Stimulated activated CD8-positive, alpha-beta memory T cell treated with anti-CD3 and anti-CD28 coated beads, Interleukin-12 subunit alpha, Interleukin-12 subunit beta, amount 100 ng/mL, for 1 hour (primary cell): ENCODE data around the gene MCIDAS.

Source experiments
- DNase-seq: peaks from one replicate; pipeline ENCODE4 v3.0.0-alpha.2; 2020; ENCODE audit warnings: low read depth

MCIDAS gene

DNA sequence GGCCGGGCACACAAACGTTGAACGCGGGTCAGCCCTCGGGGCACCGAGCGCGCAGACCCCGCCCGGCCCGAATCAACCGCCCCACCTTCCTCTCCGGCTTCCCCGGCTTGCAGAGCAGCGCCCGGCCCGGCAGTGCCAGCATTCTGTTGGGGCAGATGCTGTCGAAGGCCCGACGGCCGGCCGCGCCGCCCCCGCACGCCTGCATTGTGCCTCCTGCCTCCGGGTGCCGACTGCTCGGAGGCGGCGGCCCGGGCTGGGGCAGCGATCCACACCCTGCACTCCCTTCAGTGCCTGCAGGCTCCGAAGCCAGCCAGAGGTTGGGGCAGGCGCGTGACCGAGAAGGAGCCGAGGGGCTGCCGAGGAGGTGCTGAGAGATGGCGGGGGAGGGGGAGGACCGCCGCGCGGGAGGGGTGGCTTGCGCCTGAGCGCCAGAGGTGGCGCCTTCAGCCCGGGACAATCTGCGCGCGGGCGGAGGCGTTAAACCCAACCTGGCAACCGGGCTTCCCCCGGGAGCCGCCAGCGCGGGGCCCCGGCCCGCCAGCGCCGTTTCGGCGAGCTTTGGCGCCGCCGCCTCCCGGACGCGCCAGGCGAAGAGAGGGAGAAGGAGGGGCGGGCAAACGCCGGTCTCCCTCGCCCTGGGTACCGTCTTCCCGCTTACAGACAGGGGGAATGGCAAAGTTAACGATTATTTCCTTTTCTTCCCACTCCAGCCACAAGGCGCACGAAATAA is at the start of gene MCIDAS:
Gene MCIDAS, minus strand, starts transcription at position 382 of the 730 bp plus-strand sequence. Its CDS starts 177 bp downstream, at position 205.
- no peak for DNase-seq

DNA sequence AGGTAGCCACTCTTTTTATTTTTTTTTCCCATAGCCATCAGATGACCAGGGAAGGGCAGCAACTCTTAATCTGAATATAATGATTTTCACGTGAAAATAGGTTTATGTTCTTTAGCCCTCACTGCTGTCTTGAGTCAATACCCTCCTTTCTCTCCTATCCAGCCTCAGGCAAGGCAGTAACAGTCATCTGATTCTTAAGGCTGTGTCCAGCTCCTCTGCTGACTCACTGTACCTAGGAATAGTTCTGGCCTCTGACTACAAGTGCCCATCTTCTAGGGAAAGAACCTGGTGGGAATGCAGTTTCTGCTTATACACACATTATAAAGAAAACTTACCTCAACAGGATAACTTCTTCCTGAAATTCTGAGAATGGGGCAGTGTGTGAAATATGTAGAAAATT is 49.7 kb upstream of the MCIDAS start:
- no peak for DNase-seq

DNA sequence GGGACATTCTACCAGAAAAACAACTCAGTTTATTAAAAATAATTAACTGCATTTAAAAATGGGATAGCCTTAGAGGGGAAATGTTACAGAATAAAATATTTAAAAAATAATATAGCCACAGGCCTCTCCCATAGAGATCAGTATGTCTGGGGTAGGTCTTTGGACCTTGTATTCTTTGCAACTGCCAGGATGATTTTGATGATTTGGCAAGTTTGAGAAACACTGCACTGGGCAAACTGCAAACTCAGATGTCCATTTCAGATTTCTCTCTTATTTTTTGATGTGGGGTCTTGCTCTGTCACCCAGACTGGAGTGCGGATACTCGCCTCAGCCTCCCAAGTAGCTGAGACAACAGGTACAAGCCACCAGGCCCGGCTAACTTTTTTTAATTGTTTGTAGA is 31.2 kb upstream of the MCIDAS start:
- no peak for DNase-seq

DNA sequence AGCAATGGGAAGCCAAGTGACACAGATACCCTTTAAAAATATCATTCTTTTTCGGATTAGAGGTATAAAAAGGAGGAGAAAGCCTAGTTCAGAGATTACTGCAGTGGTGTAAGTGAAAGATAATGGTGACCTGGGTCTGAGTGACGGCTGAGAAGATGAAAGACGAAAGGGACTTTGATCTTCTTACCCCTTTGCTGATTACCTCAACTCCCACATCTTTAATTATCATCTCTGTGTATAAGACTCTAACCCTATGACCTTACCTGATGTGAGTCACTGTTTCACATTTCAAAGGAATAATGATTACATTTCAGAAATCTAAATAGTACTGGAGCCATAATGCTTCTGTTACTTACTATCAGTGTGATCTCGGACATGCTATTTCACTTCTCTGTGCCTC is 27.7 kb upstream of the MCIDAS start:
- no peak for DNase-seq

- no peak for DNase-seq
Measured at GRCh38 chr5:55250064-55250463, 22.9 kb upstream of the MCIDAS start.

- DNase-seq, result no peak
Measured at GRCh38 chr5:55241746-55242145, 14.6 kb upstream of the MCIDAS start.

GRCh38 chr5:55236800-55237199 is 9.7 kb upstream of the MCIDAS start:
- DNase-seq, result no peak

DNA sequence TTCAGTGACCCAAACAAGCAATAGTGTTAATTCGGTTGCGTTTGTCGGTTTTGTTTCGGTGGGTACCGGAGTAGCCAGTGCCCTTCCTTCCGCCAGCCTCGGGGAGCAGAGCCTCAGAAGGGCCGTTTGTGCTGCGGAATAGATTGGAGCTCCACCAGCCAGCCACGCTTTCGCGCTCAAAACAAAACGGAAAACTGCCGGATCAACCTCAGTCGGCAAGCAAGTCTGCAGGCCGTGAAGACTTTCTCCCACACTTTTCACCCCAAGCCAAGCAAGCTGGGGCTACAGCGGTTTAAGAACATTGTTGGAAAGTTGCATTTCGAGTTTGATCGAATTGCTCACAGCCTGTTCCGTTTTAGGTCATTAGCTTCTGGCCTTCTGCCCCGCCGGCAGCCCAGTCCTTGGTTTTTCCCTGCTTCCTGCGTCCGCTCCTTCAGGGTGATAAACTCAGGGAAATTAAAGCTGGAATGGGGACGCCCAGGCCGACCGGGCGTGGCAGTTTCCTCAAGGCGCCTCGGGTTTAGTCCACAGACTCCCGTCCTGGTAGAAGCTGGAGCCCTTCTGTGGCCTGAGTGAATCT is 7.1 kb upstream of the MCIDAS start:
- no peak for DNase-seq

GRCh38 chr5:55232985-55233928 is 6.1 kb upstream of the MCIDAS start, which contains the start of gene CCNO:
CCNO (minus strand) TSS chr5:55233608; CDS start chr5:55233523, 85 bp downstream.
- no peak for DNase-seq

DNA sequence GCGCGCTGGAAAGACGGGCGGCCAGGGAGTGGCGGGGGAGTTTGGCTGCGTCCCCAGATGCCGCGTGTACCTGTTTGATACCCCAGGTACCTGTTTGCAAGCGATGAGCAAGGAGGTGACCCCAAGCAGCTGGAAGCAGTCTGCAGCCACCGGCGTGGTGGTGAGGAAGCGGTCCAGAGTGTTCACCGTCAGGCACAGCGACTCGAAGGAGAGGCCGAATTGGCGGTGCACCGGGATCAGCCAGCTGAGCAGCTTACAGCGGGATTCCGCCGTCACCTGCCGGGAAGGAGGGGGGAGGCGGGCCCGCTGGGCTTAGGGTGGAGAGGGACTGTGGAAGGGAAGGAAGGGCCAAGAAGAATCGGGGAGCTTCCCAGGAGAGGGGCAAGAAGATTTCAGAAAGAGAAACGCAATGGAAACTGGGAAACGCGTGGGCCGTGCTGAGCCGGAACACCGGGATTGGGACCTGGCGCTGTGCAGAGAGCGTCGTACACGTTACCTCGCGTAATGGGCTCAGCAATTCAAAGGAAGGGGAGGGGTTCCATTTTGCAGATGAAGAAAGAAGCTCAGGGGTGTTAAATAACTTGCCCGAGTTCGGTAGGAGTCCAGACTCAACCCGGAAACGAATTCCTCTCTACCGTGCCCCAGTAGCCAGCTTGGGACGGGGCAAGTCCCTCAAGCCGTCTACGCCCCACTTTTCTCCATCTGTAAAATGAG is 5.3 kb upstream of the MCIDAS start:
- no peak for DNase-seq

- DNase-seq, result no peak
Measured at GRCh38 chr5:55231919-55232270, 4.8 kb upstream of the MCIDAS start.

DNA sequence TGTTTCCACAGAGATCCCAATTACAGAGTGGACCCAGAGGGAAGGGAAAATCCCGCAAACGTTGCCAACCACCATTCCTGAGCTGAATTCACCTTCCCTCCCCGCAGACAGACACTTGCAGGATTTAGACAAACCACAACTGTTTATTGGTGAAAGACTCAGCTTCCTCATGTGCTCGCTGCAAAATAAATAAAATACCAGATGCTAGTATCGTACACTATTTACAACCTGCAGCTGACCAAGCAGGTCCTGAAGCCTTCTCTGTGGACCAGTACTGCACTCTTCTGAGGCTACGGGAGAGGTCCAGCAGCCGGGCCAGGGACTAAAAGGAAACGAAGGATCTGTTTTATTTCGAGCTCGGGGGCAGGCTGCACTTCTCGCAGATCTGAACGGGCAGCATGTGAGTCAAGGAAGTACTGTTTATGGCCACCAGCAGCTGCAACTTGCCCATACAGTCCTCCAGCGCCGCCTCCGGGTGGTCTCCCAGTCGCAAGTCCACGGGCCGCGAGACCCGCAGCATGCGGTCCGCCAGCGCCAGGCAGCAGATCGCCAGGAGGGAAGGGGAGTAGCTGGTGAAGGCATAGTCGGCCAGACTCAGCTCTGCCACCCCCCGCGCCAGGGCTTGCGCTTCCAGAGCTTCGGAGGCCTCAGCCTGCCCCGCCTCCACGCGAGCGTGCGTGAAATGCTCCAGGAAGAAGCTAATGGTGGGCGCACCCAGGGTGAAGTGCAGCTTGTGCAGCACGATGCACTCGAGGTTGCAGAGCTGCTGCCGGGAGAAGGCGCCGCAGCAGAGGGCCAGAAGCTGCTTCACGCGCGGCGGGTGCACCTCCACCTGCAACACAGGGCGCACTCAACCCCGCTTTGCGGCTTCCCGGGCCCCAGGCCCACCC is 4.2 kb upstream of the MCIDAS start:
- DNase-seq, result no peak

DNA sequence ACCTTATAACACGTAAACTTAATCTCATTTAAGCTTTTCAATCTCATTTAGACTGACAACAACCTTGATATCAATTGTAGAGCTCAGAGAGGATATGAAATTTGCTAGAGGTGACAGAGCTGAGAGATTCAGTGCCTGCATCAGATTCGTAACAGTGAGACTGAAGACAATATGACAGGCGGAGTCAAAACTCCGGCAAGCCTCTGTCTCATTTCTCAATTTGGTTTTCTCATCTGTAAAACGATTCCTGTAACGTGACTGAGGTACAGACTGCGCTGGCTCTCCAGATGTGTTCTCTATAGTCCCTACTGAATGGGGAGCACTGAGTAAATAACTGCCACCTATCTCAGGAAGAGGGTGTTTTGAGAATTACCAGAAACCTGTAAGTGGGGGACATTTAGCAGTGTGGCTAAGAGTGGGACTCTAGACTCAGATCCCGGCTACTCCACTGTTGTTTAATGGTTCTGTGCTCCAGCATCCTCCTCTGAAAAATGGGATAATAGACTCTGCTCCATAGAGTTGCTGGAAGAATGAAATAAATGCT is 3.0 kb upstream of the MCIDAS start:
- no peak for DNase-seq

- no peak for DNase-seq
Measured at GRCh38 chr5:55227664-55228430, 732 bp upstream of the MCIDAS start.

DNA sequence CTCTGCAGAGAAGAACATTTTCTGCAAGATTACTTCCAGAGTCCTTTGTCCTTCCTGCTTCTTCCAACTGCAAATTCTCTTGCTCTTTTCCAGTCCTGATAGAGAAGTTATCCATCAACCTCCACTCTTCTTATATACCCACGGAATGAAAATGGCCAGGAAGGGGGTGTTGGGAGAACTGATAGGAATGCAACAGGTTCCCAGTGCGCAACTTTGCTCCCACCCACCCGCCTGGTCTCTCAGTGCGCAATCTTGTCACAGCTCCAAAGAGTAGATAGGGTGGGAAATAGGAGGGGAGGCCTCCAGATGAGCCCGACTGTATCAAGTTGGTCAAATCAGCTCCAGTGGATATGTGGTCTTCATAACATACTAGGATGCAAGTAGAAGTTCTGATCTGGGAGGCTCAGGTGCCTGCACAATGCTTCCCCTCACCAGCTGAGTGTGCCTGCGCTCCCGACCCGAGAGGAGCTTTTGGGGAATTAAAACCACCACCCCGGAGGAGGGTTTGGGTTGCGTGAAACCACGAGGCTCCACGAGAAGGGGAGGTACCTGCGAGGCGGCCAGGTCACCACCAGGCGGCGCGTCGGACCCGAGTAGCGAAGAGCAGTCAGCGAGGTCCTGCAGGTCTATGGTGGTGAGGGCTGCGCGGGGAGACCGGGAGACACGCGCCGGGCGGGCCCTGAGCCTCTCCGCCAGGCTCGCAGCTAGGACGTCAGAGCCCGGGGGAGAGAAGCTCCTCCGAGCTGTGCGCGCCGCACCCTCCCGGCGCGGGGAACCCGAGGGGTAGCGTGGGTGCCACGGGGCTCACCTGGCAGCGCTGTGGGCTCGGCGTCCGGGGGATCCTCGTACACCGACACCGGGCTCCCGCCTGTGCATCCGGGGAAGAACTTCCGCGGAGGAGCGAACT is 835 bp downstream of the MCIDAS start:
- DNase-seq, result no peak

DNA sequence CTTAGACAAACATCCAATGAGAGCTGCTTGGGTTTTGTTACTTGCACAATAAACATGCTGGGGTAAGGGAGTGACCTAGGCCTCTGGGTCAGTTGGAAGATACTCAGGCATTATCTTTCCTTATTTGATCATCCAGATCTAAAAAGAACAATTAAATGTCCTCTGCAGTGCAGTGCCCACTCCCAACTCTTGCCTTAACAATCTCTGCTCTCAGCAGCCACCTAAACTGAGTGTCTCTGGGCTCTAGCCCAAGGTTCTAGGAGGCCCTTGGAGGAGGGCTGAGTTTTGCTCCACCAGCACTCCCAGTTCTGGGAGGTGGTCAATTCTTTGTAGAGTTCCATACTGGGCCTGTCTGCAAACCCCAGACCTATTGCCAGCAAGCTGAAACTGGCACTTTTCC is 1.8 kb downstream of the MCIDAS start:
- no peak for DNase-seq

GRCh38 chr5:55223812-55224240 is 3.3 kb downstream of the MCIDAS start:
- no peak for DNase-seq

- DNase-seq, result no peak
Measured at GRCh38 chr5:55222985-55223811, 3.9 kb downstream of the MCIDAS start.
